ENCODE results near the gene GALNT6.

Gene GALNT6

DNA sequence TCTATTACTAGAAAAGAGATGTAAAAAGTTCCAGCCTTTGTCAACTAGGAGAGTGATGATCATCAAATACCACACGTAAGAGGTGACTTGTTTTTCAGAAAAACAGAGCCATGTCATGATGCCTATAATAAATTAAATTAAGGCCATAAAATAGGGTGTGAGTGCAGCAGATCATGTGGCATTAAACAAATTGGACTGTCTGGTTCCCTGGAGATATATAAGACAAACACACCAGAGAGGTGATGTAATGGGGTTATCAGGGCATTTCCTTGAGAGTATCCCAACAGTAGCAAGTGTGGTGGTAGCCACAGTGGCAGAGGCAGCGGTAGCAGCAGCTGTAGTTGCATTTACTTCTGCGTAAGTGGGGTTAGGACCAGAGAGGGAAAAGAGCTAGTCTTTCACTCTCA is 14.6 kb upstream of the GALNT6 start:
- DNase-seq = no peak

DNA sequence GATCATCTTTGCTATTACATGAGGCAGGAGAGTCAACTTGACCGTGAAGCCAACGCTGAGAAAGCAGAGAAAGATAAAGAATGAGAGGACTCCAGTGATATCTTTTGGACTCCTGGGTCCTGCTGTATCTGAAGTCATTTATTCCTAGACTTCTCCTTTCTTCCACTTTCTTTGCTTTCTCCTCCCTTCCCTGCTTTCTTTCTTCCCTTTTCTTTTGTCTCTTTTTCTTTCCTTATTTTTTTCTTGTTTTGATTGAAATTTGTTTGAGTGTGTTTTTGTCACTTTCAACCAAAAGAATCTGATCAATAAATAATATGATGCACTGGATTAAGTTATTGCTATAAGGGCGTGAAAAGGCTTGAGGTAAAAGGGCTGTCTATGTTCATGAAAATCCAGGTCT is 13.4 kb upstream of the GALNT6 start:
- DNase-seq = no peak

DNA sequence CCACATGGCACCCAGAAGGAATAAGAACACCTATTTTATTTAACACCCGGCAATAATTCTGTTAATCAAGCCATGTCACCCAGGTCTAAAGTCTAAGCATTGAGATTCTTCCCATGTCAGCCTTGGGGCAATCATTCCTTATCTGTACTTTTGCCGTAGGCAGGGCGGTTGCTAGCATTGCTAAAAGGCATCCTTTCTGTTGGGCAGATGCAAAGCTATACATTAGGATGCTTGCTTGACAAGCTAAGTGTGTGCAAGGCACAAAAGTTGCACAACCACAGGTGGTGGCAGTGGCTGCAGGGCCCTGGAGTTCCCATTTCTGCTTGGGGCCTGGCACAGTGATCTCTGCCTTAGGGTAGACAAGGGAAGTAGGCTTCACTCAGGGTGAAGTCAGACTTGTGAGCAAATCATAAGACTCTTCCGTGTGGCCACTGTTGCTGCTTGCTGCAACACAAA is 12.5 kb upstream of the GALNT6 start:
- no peak for DNase-seq

DNA sequence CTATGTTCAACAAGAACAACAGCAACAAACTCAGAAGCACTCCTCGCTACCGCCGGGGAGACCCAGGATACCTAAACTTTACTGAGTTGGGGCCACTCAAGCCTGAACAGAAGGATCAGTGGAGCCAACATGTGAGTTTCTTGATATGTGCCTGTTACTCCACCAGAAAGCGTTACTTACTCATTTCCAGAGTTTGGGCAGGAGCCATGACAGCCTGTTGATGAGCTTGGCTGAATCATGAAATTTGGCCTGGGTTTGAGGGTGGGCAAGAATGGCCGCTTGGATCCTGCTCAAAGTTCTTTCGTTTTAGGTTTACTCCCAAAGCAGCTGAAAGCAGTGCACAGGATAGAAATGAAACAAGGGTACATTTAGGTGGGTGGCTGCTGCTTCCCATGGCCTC is 12.0 kb upstream of the GALNT6 start:
- no peak for DNase-seq

DNA sequence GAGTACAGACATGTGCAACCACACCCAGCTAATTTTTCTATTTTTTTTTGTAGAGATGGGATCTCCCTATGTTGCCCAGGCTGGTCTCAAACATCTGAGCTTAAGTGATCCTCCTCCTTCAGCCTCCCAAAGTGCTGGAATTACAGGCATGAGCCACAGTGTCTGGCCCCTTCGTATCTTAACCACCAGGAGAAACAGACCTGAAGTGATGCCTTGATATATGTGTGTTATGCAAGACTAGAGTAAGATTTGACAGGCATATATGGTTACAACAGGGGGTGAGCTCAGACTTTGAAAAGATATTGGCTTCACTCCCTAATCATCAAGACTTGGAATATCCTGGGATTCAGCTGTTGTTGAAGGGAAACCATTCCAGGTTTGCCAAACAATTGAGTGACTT is 10.7 kb upstream of the GALNT6 start:
- no peak for DNase-seq

DNA sequence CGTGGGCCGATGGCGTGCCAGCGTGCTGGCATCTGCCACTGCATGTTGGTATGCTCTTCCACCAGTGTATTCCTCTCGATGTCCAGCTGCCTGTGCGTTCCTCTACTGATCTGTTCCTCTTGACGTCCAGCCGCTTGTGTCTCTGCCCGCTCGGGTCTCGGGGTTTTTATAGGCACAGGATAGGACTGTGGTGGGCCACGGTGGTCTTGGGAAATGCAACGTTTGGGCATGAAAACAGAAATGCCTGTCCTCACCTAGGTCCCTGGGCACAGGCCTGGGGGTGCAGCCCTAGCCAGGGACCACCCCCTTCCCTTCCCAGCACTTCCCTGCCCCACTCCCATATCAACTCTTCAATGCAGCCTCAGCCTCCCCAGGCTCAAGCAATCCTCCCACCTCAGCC is 10.3 kb upstream of the GALNT6 start:
- DNase-seq = no peak

DNA sequence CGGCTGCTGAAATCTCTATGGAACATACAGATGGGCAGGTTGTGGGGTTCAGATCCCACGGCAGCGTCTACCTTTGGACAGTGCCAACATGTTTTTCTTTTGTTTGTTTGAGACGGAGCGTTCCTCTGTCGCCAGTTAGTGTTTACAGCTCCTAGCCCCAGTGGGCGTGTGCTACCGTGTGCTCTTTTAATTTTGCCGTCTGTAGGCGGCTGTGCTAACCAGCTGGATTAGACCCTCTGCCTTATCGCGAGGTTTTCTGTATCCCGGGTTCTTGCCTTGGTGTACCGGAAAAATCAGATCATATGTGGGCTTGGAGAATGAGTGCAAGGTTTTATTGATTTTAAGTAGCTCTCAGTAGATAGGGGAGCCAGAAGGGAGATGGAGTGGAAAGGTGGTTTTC is 9.8 kb upstream of the GALNT6 start:
- no peak for DNase-seq

DNA sequence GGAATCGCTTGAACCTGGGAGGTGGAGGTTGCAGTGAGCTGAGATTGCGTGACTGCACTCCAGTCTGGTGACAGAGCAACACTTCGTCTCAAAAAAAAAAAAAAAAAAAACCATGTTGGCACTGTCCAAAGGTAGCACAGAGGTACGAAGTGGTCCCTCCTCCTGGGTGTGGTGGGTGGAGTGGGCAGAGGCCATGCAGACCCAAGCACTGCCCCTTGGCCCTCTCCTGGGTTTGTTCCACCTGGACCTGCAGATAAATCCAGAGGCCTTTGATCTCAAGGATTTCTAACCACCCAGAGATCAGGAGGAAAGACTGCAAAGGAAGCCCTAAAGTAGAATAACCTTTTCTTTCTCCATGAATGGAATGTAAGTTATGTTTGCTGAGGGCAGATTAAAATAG is 8.7 kb upstream of the GALNT6 start:
- no peak for DNase-seq

DNA sequence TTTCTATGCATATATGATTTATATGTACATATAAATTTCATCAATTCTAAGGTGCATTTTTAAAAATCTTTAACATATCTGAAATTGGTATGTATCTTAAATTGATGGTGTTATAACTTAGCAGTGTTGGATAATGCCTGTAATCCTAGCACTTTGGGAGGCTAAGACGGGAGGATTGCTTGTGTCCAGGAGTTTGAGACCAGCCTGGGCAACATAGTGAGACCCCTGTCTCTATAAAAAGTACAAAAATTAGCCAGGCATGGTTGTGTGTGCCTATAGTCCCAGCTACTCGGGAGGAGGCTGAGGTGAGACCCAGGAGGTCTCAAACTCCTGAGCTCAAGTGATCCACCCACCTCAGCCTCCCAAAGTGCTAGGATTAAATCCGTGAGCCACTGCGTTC is 6.5 kb upstream of the GALNT6 start:
- DNase-seq = no peak

DNA sequence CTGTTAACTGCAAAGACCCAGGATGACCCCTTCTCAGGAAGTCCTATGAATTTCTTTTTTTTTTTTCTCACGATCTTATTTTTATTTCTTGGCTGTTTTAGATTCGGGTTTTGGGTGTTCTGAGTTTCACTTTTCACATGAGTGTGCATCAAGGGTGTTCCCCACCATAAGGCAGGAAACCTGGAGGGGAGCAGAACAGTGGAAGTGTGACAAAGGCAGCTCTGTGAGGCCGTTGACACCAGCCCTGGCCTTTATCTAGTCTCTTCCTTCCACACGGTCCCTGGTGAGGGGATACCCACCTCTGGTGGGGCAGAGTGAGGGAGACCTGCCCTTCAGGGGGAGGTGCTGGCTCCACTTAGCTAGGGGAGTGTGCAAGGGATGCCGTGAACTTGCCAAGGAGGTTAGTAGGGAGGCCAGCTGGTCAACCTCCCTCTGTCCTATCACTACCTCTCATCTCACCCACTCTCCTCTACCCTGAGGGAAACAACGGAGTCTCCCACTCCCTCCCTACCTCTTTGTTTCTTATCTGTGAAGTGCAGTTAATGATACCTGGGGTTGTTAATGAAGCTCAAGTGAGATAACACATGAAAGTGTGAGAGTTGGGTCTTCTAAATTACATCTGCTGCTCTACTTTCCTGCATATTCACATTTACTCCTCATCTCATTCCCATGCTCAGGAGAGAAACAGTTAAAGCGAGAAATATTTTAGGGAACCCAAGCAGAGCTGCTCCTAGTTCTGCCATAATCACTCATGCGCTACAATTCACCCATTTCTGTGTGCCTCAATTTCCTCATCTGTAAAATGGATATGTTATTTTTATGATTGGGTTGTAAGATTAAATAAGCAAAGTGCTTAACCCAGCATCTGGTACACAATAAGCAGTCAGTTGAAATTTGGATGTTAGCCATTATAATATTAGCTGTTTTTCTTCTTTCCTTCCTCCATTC is 4.4 kb upstream of the GALNT6 start:
- DNase-seq = no peak

DNA sequence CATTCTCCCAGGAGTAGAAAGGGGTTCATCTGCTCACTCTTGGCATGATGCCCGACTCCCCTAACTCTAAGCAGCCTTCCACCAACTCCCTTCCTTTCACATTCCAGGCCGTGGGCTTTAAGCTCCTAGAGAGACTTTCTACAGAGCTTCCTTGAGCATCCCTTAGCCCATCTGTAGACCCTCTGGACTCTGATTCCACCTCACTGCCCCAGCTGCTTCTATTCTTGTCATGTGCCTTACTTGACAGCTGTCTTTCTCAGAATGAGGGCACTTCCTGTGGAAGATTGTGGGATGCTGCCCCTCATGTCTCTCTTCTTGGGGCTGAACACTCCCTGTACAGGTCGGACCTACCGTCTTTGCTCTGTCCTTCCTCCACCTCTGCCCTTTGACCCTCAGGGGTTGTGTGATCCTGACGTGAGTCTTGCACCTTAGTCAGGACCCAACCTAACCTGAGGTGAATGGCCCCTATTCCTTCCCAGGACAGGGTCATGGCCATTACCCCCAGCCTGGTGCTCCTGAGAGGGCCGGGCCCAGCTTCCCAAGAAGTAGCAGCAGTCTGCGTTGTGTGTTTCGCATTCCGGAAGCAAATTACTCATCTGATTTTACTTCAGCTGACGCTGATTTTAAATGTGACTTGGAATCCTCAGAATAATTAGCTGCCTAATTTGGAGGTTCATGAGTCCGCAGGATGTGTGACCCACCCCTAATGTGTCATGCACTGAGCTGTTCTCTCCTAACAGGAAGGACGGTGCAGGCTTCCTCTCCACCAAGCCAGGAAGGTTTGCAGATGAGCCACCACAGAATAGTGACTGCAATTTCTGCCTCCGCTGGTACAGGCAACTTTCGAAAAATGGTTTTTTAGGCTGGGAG is 2.7 kb upstream of the GALNT6 start:
- DNase-seq = peak; percentile 41

DNA sequence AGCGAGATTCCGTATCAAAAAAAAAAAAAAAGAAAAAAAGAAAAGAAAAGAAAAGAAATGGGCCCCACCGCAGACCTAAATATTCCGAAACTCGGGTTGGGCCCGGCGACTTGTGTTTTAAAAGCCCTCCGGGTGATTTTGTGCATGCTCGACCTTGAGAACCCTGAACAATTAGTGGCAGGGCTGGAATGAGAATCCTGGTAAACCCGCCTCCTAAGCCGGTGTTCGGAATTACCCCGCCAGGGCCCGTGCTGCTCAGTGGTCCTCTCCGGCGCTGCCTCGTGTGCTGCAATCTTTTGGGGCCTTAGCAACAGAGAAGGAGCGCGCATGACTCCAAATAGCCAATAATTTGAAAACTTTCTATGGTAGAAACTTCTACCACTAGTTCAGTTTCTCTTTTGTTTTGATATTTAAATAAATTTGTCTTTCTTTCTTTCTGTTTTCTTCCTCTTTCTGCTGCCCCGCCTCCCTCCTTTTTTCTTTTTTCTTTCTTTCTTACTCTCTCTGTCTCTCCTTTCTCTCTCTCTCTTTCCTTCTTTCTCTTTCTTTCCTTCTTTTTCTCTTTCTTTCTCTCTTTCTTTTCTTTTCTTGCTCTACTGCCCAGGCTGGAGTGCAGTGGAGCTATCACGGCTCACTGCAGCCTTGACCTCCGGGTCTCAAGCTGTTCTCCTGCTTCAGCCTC is 1.5 kb upstream of the GALNT6 start:
- no peak for DNase-seq

DNA sequence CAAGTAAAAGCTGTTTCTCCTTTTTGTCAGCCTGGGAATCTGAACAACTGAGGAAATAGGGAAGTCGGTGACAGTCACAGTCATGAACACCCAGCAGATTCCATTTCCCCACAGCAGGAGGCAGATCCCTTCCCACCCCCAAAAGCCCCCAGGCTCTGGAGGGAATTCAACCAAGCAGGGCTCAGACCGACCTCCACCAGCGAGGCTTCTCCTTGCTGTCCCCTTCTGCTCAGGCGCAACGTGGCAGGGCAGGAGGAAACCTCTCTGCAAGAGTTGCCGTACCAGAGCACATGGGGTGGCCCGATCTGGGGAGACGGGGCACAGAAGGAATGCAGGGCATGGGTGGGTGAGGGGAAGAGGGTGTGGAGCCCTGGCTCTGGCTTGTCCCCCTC is 319 bp downstream of the GALNT6 start:
- no peak for DNase-seq

DNA sequence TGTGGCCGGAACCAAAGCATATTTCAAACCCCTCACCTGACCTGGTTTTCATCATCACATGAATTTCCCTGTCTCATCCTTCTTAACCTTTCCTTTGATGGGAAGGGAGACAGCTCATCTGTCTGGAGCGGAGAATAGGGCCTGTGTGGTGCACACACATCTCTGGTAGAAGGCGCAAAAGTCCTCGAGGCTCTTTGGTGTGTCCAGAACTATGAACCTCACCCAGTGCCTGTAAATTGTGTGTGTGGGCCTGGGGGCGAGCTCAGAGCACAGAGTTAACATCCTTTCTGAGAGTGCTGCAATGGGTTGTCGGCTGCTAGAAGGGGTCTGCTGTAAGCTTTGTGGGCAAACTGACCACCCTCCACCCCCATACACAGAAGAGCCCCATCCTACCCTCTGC is 749 bp downstream of the GALNT6 start:
- no peak for DNase-seq

DNA sequence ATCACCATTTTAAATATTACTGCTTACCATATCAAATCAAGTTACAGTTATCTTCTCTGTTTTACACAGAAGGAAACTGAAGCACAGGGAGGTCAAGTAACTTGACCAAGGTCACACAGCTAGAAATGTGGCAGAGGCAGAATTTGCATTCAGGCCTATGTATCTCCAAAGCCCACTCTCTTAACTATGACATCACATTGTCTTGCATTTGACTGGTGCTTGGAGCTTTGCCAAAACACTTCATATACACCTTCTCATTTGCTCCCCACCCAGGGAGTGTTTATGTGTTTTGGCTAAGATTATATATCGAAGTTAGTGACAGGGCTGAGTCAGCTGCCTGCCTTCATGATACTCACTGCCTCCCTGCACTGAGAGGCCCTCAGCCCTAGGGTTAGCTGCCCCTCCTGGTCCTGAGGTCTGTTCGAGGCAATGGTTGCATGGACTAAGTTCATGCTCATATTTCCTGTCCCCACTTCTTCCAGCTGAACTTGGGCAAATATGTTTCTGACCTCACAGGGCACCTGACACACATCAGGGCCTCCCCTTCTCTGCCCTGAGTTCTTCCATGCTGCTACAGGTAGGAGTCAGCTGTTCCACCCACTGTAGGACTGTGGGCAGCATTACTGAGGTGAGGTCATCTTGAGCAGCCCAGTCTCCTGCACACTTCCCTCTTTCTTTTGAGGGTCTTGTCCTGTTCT is 1.8 kb downstream of the GALNT6 start:
- no peak for DNase-seq

DNA sequence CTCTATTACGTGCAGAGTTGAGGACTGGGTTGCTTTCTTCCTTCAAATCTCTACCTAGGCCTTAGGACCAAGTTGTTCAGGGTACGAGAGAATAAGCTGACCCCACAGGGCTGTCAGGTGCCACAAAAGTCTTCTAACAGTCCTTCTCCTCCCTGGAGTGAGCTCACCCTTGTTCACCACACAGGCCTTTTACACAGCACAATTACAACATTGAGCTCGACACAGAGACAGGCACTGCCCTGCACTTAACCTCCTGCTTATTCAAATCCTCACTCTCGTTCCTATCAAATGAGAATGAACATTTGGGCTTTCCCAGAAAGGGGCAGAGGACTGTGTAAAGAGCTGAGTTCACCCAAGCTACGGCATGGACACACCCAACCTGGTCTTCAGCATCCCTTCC is 2.4 kb downstream of the GALNT6 start:
- DNase-seq = no peak

DNA sequence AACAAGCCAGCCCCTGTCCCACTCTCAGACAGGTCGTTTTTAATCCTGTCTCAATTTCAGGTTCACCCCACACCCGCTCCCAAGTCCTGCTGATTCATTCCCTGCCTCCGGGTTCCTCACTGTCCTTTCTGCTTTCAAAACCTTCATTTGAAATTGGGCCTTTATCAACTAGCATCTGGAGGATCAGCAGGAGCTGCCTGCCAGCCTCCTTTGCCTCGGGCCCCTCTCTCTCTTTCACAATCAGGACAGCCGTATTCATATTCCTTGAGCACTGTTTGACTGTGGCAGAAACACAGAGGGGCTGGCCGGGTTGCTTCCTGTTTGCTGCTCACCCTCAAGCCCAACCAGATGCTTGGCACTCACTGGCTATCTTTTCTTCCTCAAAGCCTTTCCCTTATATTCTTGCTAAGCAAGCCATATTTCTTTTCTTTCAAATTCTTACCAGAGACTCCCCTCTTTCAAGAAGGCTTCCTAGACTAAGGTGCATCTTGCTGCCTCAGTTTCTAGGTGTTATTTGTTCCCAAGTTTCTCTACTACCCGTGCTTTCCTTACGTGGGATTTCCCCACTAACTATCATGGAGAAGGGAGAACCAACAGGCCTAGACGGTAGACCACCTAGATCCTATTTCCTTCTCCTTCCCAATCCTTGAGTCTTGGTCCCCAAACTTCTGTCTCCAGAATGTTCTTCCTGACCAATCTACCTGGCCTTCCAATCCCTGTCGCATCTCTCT is 3.0 kb downstream of the GALNT6 start:
- DNase-seq = no peak

DNA sequence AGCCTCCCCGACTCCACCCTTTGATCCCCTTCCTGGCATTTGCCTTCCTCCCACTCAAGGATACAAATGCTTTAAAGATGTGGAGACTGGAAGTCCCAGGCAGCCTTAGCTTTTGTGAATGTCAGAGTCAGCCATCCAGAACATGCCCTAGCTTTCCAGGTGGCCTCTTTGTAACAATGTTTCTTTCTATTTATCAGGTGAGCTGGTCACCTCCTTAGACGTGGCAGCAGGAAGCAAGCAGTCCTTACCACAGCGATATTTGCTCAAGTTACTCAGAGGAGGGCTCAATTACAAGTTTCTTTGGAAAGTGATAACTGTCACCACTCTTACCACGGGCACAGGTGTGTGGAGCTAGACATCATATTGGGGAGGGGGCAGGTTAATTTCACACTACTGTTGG is 4.9 kb downstream of the GALNT6 start:
- DNase-seq = no peak

DNA sequence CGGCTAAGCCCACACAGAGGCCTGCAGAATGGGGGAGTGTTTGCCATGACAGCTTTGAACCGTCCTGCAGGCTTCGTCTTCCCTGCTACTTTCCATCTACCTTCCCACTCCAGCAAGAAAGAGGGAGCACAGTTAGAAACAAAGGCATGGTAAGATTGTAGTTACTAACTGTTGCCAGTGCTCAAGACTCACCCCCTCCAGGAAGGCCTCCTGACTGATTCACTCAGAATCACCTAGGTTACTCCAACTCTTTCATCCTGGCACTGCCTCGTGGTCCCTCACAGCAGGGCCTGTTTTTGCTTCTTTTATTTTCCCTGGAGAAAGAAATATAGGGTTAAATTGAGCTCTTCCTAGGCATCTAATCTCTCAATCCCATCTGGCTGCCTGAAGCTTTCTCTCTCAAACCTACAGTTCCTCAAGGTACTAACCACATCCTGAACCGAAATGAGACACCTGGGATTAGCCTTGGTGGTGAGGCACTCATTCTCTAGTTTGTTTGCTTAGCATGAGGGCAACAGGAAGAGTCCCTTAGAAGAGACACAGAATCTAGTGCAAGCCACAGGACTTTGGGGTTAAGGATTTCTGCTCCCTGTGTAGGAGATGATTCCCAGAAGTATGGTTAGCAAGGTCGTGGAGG is 7.8 kb downstream of the GALNT6 start:
- DNase-seq = no peak

DNA sequence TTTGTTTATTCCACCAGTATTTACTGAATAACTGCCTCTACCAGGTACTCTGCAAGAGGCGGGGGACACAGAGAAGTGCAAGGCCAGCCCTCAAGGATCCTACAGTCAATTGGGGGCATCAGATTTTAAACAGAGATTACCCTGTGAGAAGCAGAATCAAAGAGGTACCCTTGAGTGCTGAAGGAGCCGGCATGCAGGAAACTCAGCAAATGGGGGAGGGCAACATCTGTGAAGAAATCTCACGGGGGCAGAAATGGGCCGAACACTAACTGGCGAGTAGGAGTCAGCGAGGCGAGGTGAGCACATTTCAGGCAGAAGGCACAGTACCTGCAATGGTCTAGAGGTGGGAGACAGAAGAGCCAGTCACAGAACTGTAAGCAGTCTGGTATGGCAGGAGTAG is 9.0 kb downstream of the GALNT6 start:
- no peak for DNase-seq

Measured in activated CD4-positive, alpha-beta T cell treated with anti-CD3 and anti-CD28 coated beads for 1 hour (primary cell).